ENCODE results near the gene RMDN3.

RMDN3 gene

DNA sequence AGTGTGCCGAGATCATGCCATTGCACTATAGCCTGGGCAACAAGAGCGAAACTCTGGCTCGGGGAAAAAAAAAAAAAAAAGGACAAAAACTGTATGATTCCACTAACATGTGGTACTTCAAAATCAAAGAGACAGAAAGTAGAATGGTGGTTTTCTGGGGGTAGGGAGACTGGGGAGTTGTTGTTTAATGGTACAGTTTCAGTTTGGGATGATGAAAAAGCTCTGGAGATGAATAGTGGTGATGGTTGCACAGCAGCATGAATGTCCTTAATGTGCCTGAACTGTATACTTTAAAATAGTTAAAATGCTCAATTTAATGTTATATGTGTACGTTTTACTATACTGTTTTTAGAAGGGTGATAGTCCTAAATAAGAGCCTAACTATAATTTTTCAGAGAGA lies 32.7 kb downstream of the RMDN3 start:
- no peak overlapping the region for H3K4me3 ChIP-seq (ENCODE audit: low read depth, low read length)
- no peak for TF ChIP-seq CTCF (IDR thresholded peaks at IDR 0.05; ENCODE audit: borderline replicate concordance, insufficient read depth, low read depth, low read length)

GRCh38 chr15:40721701-40722100 lies 33.4 kb downstream of the RMDN3 start:
- H3K4me3 ChIP-seq (ENCODE audit: low read depth, low read length) = no peak overlapping the region
- no peak for TF ChIP-seq CTCF (IDR thresholded peaks at IDR 0.05; ENCODE audit: borderline replicate concordance, insufficient read depth, low read depth, low read length)

- no peak overlapping the region for H3K4me3 ChIP-seq (ENCODE audit: low read depth, low read length)
- no peak for TF ChIP-seq CTCF (IDR thresholded peaks at IDR 0.05; ENCODE audit: borderline replicate concordance, insufficient read depth, low read depth, low read length)
Observed at GRCh38 chr15:40716165-40716564, 38.9 kb downstream of the RMDN3 start.

DNA sequence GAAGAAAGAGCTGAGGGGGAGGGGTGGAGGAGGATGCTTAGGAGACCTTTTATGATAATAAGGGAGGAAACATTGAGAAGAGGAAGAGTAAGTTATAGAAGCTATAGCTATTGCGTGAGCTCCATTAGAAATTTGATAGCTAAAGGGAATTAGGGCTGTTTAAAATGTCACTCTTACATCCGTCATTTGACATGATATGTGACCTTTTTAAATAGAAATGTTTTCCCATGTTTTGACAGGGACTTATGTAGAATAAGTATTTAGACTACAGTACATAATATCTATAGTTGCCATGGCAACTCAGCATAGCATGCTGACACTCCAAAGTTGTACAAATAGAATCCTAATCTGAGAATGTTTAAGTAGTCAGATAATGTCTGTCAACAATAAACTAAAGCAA lies 40.9 kb downstream of the RMDN3 start:
- H3K4me3 ChIP-seq (ENCODE audit: low read depth, low read length) = no peak overlapping the region
- TF ChIP-seq CTCF (IDR thresholded peaks at IDR 0.05; ENCODE audit: borderline replicate concordance, insufficient read depth, low read depth, low read length) = no peak

DNA sequence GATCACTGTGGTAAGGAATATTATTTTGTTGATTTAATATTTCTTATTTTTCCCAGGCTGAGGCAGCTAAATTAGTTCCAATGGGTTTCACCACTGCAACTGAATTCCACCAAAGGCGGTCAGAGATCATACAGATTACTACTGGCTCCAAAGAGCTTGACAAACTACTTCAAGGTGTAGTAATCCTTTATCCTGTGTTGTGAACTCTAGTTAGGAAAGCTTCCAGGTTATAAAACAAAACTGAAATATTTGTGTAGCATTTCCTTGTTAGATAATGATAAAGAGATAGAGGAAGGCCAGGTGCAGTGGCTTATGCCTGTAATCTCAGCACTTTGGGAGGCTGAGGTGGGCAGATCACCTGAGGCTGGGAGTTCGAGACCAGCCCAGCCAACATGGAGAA lies 48.9 kb downstream of the RMDN3 start:
- H3K4me3 ChIP-seq (ENCODE audit: low read depth, low read length) = no peak overlapping the region

DNA sequence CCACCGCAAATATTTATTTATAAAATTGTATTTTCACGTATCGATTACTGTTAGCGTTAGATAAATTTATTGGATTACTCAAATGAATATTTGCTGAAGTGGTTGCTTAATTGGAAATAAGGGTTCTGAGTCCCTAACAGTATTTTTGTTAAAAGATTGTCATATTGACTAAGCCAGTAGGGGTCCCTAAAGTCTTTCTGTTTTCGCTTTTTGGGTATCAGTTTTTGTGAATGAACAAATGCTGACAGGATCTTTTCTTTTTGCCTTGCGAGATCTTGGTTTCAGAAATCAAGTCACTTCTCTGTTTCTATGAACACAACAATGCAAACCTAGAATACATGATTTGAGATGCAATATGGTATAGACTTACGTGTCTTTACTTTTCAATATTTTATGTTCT lies 53.0 kb downstream of the RMDN3 start:
- TF ChIP-seq CTCF (IDR thresholded peaks at IDR 0.05; ENCODE audit: borderline replicate concordance, insufficient read depth, low read depth, low read length) = 0 out of 2 replicates have a peak, but pooled peaks have one; percentile 2

More for the DNA sequence above, 48.9 kb downstream of the RMDN3 start:
- TF ChIP-seq CTCF (IDR thresholded peaks at IDR 0.05; ENCODE audit: borderline replicate concordance, insufficient read depth, low read depth, low read length) = no peak

GRCh38 chr15:40697916-40698315 lies 57.1 kb downstream of the RMDN3 start:
- TF ChIP-seq CTCF (IDR thresholded peaks at IDR 0.05; ENCODE audit: borderline replicate concordance, insufficient read depth, low read depth, low read length) = no peak
- no peak overlapping the region for H3K4me3 ChIP-seq (ENCODE audit: low read depth, low read length)

More for the DNA sequence above, 53.0 kb downstream of the RMDN3 start:
- H3K4me3 ChIP-seq (ENCODE audit: low read depth, low read length) = no peak overlapping the region
